ENCODE data around the gene SELENOM.

DNA sequence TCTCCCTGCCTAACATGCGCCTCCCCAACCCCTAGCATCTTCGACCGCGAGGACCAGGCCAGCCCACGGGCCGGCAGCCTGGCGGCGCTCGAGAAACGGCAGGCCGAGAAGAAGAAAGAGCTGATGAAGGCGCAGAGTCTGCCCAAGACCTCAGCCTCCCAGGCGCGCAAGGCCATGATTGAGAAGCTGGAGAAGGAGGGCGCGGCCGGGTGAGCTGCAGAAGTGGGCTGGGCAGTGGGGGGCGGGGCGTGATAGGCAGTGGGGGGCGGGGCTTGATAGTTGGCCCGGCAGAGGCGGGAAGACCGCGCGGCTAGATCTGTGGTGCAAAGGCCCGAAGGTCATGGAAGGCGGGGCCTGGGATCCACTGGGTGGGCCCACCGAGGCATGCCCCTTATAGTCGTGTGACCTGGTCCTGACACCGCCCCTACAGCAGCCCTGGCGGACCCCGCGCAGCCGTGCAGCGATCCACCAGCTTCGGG is 8.7 kb downstream of the SELENOM start:
- TF ChIP-seq POLR2AphosphoS5 (IDR thresholded peaks at IDR 0.05; ENCODE audit: low read depth, low read length) (no peak), POLR2A (IDR thresholded peaks at IDR 0.05; ENCODE audit: low read depth, low read length) (no peak), SPI1 (IDR thresholded peaks at IDR 0.05; ENCODE audit: low read depth, low read length) (no peak), PAX5 (IDR thresholded peaks at IDR 0.05; ENCODE audit: insufficient read depth, low read length, severe bottlenecking) (no peak), TAF1 (IDR thresholded peaks at IDR 0.05; ENCODE audit: low read depth, low read length) (no peak)
